Stimulated activated CD8-positive, alpha-beta memory T cell treated with anti-CD3 and anti-CD28 coated beads, Interleukin-15, amount 100 ng/mL, for 48 hours (primary cell): Measurements from ENCODE around the gene EPHB2.

Source experiments
- DNase-seq, 2 donors: peaks; one replicate each; pipeline ENCODE4 v3.0.0-alpha.2; 2020; ENCODE audit warnings: low read depth in 2 of 2

EPHB2 gene

DNA sequence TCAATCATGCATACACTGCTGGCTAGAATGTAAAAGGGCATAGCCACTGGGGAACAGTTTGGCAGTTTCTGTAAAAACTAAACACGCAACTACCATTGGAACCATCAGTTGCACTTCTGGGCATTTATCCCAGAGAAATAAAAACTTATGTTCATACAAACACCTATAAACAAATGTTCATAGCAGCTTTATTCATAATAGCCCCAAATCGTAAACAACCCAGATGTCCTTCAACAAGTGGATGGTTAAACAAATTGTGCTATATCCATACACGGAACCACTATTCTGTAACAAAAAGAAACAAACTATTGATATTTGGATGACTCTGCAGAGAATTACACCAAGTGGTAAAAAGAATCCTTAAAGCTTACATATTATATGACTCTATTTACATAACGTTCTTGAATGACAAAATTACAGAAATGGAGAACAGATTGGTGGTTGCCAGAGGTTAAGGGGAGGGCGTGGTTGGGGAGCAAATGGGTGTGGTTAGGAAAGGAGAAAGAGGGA, 239.2 kb downstream of the EPHB2 start:
- no peak for DNase-seq

DNA sequence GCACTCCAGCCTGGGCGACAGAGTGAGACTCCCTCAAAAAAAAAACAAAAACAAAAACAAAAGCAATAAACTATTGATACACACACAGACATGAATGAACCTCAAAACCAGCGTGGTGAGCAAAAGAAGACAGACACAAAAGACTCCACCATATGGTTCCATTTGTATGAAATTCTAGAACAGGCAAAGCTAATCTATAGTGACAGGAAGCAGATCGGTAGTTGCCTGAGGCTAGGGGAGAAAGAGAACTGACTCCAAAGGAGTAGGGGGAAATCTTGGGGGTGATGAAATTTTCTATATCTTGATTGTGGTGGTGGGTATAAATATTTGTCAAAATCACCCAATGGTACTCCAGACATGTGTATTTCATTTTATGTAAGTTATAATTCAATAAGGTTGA, 241.2 kb downstream of the EPHB2 start:
- DNase-seq = no peak

DNA sequence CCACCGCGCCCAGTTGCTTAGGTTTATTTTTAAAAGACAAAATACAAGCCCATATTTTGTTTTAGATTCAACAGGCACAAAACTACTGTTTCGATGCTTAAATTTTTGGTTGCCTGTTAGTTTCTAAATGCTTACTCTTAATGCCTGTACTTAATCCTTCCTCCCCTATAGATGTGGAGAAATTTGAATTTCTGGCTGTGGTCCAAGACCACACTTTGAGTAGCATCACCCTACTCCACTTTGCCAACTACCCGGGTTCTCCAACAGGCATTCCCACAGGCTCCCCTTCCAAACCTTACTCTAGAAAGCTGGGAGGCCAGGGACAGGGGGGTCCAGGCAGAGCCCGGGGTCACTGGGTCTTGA, 242.0 kb downstream of the EPHB2 start:
- no peak for DNase-seq

DNA sequence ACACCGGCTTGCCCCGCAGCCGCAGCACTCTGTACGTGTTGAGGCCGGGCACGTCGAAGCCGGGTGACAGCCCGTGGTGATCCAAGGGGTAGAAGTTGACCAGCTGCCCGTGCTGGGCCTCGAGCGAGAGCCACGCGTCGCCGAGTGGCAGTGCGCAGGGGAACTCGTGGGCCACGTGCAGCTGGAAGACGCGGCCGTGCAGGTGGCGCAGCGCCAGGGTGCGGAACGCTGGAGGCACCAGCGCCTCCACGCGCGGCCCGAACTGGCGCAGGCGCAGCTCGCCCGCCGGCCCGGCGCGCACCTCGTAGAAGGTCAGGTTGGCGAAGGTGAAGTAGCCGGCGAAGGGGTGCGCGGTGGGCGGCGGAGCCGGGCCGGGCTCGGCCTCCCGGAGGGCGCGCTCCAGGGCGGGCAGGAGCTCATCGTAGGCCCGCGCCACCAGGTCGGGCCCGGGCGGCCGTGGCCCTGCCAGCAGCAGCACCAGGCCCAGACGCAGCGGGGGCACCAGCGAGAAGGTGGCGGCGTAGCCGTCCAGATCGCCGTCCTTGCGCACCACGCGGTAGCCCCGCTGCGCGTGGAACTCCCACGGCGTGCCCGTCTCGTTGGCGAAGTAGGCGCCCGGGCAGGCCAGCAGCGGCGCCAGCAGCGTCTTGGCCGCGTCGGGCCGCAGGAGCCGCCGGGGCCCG, 242.6 kb downstream of the EPHB2 start:
- no peak for DNase-seq

DNA sequence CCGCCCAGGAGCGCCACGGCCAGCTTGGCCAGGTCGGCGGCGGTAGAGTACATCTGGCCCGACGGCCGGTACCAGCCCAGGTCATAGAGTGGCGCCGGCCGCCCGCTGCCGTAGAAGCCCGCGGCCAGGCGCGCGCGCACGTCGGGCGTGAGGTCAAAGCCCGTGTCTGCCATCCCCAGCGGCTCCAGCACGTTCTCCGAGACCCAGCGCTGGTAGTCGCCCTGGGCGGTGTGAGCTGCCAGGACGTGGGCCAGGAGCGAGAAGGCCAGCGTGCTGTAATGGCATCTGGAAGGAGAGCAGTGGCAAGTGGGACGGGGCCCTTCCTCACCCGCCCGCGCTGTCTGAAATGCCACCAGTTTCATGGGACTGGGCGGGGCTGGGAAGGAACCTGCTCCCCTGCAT, 243.1 kb downstream of the EPHB2 start:
- DNase-seq = no peak

DNA sequence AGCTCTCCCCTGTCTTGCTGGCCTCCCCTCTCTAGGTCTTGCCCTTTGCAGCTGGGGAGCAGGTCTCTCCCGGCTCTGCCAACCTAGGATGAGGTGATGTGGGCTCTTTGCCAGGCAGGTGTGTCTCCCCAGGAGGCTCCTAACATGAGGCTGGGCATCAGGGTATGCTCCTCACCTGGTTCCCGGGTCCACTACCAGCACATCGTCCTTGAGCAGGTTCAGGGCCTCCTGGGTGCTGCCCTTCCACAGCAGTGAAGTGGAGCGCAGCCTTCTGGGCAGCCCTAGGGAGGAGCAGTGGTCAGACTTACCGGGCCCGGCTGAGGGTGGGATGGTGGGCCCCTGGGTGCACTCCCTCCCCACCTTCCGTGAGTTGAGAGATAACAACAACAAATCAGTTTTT, 244.5 kb downstream of the EPHB2 start:
- no peak for DNase-seq

DNA sequence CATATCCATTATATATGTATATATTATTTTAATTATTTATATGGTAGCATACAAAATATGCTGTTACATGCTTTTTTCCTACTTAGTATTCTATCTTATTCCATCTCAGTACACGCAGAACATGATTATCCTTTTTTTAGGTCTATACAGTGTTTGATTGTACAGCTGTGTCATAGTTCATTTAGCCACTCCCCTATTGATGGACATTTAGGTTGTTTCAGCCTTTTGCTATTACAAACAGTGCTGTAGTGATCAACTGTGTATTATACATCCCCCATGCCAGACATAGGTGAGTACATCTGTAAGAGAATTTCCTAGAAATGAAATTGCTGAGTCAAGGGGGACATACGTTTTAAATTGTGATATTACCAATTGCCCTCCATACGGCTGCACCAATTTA, 246.4 kb downstream of the EPHB2 start:
- no peak for DNase-seq

DNA sequence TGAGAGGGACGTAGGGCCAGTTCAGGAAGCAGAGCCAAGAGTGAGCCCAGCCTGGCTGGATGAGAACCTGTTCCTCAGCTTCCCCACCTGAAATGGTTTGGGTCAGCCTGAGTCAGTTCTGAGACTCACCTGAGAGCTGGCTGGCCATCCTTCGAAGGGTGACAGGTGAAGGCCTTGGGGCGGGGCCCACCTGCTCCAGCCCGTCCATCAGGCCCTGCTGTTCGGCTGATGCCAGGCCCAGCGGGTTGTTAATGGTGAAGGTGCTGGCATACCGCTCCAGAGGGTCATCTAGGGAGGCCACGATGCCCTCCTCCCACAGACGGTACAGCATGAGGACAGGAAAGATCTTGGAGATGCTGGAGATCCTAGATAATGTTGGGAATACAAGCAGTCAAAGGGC, 247.9 kb downstream of the EPHB2 start:
- no peak for DNase-seq

DNA sequence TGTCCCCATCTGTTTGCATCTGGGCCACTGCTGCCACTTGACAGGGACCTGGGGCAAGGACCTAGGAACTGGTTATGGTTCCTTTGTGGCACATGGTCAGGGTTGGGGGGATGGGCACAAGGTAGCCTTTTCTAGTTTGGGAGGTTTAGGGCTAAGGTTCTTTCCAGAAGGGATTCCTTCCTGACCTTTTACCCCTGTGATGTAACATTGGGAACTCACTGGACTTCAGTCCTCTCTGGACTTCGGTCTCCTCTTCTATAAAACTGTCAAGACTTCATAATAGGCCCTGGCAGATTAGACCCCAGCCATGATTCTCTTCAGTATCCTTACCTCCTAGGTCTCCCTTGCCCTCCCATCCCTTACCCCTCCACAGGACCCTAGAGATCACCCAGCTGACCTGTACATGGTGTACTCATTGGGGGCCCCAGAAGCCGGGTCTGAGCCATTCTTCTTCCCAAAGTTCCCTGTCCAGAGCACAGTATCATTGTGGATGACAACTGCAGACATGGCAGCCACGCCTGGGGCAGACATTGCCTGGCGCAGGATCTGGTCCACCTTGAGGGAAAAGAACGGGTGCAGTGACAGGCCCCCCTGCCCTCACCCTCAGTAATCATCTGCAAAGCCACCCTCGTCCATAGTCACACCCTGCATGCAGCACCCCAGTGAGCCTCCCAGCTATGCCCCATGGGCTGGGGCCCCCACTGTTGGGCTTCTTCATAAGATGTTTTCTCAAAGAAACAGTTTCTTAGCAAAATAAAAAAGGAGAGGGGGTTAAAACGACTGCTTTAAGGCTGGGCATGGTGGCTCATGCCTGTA, 249.1 kb downstream of the EPHB2 start:
- DNase-seq = no peak

DNA sequence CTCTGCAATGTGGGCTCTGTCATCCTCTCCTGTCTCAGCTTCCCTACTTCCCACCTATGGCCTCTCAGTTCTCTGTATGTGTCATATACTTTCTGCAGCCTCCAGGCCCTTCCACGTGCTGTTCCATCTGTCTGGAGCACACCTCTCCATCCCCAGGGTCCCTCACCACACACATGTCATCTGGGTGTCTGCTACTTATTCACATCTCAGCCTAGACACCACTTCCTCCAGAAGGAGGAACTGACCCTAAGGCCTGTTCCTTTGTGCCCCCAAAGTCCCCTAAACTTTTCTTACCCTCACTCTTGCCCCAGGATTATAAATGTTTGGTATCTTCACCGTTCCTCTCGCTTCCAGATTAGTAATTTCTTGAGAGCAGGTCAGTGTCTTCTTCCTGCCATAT, 251.9 kb downstream of the EPHB2 start:
- no peak for DNase-seq

DNA sequence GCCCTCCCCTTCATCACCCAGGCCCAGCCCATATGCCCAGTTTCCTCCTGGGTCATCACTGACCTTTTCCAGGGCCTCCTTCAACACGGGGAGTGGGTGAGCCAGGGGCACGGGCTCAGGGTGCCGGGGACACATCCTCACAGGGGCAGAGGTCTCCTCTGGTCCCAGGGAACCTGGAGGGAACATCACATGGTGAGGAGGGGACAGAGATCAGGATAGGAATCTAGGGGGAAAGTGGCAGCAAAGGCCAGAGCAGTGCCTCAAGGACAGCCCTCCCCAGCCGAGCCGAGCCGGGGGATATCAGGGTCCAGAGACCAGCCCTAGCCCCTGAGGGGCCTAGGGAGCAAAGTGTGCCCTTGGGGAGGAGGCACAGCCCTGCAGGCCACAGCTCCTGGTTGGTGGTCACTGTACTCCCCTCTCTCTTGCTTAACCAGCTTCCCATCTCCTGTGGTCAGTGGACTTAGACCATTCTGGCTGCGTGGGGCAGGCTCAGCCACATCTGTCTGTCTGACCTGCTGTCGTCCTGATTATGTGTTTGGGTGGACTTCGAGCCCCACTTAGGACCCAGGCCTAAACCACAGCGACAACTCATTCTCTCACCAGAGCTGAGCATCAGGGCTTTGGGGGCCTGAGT, 252.5 kb downstream of the EPHB2 start:
- DNase-seq = no peak

DNA sequence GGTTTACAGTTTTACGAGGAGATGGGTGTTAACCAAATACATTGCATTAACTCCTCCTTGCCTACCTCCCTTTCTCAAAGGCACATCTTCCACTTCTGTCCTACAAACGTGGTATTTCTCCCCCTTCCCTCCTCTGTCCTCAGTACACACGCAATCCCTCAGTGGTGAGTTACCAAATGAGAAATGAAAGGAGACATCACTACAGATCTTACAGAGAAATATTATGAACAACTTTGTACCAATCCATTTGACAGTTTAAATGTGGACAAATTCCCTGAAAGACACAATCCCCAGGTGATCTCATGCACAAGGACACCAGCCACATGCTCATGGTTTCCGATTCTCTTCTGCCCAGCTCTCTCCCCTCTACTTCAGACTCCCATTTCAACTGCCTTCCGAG, 255.7 kb downstream of the EPHB2 start:
- DNase-seq = no peak

DNA sequence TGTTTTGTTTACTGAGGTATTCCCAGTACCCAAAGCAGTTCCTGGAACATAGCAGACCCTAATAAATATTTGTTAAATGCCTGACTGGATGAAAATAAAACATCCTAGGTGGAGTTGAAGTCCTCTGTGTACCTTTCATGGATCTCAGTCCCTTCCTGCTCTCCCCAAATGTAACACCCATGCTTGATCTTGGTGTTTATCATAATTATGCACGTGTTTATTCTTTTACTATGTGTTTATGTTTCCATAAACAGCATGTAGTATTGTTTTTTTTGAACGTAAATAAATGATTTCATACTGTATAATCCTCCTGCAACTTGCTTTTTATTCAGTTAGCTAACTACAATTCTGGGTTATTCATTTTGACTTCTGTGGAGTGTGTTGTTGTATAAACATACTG, 257.2 kb downstream of the EPHB2 start:
- no peak for DNase-seq

DNA sequence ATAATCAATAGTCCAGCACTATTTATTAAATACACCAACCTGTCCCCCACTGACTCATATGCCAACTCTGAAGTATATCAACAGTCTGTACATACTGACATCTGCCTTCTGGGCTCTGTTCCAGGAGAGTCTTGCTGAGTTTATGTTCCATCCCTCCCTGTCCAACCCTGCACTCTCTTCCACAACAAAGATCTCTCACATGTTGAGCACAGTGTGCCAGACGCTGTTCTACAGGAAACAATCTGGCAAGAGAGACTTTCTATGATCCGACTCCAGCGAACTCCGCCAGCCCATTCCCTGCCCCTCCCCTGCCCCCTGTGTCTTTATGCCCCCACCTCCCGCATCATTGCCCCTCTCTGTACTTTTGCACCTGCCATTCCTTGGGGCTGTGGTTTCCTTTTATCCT, 258.7 kb downstream of the EPHB2 start:
- no peak for DNase-seq

DNA sequence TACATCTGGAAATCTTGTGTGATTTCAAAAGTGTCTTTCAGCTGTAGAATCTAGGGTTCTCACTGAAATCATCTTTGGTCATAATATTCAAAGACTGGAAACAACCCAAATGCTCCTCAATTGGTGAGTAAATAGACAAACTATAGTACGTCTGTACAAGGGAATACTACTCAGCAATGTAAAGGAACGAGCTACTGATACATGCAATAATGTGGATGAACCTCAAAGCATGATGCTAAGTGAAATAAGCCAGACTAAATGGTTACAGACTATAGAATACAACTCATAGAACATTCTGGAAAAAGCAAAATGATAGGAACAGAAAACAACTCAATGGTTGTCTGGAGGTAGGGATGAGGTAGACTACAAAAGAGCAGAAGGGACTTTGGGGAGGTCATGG, 259.5 kb downstream of the EPHB2 start:
- DNase-seq = no peak
